Measurements from ENCODE around the gene NEK7.

DNA sequence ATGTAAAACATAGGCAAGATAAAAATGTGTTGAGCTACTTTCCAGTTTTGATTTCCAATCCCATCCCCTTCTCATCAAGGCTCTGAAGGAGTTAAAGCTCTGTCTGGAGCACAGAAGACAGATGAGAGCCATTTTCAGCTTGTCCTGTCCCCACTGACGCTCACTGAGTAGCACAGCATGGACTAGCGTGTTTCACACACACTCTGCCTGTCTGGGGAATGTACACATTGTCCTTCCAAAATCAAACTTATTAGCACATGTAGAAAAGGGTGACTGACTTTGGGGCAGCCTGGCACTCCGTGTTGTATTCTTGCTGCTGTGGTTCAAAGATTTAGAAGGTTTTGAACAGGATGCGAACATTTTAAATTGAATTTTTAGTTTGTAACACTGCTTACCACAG lies 139.2 kb downstream of the NEK7 start:
- TF ChIP-seq, protein P1, sequence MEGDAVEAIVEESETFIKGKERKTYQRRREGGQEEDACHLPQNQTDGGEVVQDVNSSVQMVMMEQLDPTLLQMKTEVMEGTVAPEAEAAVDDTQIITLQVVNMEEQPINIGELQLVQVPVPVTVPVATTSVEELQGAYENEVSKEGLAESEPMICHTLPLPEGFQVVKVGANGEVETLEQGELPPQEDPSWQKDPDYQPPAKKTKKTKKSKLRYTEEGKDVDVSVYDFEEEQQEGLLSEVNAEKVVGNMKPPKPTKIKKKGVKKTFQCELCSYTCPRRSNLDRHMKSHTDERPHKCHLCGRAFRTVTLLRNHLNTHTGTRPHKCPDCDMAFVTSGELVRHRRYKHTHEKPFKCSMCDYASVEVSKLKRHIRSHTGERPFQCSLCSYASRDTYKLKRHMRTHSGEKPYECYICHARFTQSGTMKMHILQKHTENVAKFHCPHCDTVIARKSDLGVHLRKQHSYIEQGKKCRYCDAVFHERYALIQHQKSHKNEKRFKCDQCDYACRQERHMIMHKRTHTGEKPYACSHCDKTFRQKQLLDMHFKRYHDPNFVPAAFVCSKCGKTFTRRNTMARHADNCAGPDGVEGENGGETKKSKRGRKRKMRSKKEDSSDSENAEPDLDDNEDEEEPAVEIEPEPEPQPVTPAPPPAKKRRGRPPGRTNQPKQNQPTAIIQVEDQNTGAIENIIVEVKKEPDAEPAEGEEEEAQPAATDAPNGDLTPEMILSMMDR (IDR thresholded peaks at IDR 0.05) = no peak
- no peak for TF ChIP-seq POLR2A (IDR thresholded peaks at IDR 0.05)
- no peak for TF ChIP-seq POLR2AphosphoS5 (IDR thresholded peaks at IDR 0.05)
- TF ChIP-seq EP300 (IDR thresholded peaks at IDR 0.05) = no peak

All from suprapubic skin (tissue), 4 donors.